ENCODE data around the gene ACAP3.
"Not testable (repeated sequence)": the region's sequence is repeated elsewhere in the genome, so short reads cannot be mapped to it uniquely, and the experiment has no call there.

The ACAP3 gene

DNA sequence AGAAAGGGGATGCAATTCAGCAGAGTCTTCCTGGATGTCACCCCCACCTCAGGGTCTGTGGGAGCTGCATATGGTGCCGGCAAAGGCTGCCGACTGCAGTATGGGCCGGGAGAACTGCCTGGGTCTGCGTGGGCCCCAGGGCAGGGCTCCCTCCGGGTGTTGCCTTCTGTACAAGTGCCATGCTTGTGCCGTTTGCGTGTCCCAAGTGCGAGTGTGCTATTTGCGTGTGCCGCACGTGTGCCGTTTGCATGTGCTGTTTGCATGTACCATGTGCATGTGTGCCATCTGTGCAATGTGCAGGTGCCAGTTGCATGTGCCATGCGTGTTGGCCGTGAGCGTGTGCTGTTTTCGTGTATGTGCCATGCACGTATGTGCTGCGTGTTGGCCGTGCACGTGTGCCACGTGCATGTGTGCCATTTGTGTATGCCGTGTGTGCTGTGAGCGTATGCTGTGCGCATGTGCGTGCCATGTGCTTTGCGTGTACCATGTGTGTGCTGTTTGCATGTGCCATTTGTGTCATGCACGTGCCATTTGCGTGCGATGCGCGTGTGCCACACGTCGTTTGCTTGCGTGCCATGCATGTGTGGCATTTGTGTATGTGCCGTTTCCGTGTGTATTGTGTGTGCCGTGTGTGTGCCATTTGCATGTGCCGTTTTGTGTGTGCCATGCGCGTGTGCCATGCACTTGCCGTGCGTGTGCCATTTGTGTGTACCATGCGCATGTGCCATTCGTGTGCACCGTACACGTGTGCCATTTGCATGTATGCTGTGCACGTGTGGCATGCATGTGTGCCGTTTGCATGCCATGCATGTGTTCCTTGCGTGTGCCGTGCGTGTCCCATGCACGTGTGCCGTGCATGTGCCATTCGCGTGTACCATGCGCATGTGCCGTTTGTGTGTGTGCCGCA is 21.8 kb upstream of the ACAP3 start:
- no peak for DNase-seq

DNA sequence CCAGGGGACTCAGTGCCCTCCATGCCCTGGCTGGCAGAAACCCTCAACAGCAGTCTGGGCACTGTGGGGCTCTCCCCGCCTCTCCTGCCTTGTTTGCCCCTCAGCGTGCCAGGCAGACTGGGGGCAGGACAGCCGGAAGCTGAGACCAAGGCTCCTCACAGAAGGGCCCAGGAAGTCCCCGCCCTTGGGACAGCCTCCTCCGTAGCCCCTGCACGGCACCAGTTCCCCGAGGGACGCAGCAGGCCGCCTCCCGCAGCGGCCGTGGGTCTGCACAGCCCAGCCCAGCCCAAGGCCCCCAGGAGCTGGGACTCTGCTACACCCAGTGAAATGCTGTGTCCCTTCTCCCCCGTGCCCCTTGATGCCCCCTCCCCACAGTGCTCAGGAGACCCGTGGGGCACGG is 20.5 kb upstream of the ACAP3 start:
- no peak for DNase-seq

DNA sequence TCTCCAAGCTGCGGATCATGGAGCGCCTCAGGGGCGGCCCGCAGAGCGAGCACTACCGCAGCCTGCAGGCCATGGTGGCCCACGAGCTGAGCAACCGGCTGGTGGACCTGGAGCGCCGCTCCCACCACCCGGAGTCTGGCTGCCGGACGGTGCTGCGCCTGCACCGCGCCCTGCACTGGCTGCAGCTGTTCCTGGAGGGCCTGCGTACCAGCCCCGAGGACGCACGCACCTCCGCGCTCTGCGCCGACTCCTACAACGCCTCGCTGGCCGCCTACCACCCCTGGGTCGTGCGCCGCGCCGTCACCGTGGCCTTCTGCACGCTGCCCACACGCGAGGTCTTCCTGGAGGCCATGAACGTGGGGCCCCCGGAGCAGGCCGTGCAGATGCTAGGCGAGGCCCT is 19.6 kb upstream of the ACAP3 start:
- DNase-seq, result no peak

DNA sequence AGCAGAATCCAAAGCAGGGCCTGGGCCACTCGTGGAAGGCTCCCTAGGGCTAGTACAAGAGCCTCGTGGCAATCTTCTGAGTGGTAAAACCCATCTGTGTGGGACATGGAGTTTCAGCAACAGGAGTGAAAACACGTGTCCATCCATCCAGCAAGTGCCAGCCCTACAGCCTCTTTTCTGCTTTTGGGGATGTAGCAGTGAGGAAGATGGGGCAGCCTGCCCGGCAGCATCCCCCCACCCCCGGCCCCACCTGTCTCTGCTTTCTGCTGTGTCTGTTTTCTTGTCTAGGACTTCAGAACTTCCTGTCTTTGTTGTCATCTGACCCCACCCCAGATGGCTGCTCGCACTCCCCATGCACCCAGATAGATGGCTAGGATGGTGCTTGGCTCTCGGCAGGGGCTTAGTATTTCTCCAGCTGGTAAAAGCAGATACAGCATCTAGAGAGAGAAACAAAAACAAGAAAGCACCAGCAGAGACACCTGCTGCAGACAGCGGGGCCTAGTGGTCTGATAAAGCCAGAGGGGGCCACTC is 18.4 kb upstream of the ACAP3 start:
- no peak for DNase-seq

DNA sequence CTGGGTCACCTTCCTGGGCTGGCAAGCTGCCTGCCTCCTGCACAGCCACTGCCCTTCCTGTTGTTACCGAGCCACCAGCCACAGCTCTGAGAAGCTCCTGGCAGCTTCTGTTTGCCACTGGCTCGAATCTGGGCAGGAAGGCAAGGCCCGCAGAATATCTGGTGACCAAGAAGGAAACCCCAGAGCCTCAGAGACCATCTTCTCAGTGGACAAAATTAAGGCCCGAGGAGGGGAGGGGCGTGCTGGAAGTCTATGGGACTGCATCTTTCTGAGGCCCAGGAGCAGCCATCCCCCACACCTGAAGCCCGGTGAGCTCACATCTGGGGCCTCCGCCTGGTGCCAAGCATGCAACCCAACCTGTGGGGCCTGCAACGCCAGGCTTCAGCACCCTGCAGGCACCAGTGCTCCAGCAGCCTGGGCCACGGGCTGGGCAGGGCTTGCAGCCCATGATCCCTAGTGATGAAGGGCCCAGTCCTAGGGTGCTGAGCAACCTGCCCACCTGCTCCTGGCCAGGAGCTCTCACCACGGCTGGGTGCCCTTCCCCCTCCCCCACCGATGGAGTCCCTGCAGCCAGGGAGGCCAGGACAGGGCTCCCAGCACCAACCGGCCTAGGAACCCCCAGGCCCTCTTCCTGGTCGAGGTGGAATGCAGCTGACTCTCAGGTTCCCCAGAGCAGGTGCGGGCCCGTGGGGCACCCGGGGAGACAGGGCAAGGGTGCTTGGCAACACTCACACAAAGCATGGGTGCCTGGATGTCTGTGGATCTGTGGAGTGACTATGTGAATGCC is 17.8 kb upstream of the ACAP3 start:
- DNase-seq, result peak in 1 of 6 experiments; percentile 63

DNA sequence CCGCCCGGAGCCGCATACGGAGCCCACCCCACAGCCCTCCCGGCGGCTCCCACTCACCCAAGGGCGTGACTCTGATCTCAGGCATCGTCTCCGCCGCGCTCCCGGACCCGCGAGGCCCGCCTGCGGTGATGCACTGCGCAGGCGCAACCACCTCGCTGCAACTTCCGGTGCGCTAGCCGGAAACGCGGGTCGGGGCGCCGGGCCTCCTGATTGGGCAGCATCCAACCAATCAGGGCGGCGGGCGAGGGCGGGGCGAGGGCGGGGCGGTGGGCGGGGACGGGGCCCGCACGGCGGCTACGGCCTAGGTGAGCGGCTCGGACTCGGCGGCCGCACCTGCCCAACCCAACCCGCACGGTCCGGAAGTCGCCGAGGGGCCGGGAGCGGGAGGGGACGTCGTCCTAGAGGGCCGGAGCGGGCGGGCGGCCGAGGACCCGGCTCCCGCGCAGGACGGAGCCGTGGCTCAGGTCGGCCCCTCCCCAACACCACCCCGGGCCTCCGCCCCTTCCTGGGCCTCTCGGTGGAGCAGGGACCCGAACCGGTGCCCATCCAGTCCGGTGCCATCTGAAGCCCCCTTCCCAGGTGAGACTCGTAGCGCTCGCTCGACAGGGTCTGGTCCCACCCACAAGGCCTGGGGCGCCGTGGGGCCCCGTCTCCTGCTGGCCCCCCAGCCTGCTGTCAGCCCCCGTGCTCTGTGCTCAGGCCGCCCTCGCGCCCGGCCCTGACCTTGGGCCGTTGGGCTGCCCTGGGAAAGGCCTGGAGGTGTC is 17.0 kb upstream of the ACAP3 start, which contains the start of the genes CPTP and INTS11:
TSS of gene CPTP (plus strand) at position 279 of the 764 bp plus-strand sequence. CDS start 2,109 bp downstream, outside the sequence.
TSS of gene INTS11 (minus strand) at position 137 of the 764 bp plus-strand sequence. CDS start at position 85, 52 bp downstream.
- peak; percentile 89 to 96 (median 95) for DNase-seq

DNA sequence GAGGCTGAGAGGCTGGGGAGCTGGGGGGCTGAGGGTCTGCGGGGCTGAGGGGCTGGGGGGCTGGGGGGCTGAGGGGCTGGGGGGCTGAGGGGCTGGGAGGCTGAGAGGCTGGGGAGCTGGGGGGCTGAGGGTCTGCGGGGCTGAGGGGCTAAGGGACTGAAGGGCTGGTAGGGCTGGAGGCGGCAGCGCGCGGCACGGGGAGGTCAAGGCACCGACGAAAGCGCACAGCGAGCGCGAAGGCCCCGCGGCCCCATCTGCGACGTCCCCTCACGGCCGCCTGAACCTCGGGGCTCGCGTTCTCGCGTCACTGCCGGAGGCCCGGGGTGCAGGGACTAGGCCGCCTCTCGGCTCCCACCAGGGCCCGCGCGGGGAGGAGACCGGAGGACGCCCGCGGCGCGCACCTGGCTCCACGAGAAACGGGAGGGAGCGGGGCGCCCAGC is 16.4 kb upstream of the ACAP3 start:
- no peak for DNase-seq

DNA sequence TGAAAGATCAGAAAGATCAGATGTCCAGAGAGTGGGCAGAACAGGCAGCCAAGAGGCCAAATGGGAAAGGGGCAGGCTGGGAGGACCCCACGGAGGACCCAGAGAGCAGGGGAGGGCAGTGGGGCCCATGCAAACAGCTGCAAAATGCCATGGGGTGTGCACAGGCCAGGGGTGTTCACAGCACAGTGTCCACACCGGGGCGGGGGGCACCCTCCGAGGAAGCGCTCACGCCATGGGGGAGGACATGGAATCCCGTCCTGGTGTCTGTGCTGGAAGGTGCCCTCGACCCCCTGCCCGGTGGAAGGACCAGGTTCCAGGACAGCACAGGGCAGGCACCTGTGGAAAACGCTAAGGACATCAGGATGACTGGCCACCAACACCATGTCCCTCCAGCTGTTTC is 15.2 kb upstream of the ACAP3 start:
- no peak for DNase-seq

DNA sequence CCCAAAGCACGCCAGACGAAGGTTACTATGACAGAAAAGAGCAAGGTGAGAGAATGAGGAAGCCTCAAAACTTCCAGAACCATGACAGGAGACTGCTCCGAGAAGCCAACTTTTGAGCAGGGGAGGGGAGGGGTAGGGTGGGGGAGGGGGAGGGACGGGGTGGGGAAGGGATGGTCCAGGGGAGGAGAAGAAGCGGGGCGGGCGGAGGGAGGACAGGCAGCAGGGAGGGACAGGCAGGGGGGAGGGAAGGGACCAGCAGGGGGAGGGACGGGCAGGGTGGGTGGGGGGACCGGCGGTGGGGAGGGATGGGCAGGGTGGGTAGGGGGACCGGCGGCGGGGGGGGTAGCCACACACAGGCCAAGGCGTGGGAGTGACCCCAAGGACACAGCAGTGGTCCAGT is 14.7 kb upstream of the ACAP3 start:
- DNase-seq, result no peak

DNA sequence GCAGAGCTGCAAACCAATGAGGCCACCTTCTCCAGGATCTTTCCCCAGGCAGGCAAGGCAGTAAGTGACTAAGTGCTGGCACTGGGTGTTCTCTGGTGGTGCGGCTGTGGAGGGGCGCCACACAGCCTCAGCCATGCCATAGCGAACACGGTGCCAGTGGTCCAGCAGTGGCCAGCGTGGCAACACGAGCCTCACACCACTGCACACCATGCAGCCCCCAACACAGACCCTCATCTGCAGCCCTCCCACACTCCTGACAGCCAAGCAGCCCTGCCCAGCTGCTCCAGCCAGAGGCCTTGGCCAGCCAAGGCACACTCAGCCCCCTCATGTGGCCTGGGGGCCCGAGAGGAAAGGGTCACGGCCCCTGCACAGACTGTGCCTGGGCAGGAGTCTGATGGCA is 13.7 kb upstream of the ACAP3 start:
- DNase-seq, result no peak

DNA sequence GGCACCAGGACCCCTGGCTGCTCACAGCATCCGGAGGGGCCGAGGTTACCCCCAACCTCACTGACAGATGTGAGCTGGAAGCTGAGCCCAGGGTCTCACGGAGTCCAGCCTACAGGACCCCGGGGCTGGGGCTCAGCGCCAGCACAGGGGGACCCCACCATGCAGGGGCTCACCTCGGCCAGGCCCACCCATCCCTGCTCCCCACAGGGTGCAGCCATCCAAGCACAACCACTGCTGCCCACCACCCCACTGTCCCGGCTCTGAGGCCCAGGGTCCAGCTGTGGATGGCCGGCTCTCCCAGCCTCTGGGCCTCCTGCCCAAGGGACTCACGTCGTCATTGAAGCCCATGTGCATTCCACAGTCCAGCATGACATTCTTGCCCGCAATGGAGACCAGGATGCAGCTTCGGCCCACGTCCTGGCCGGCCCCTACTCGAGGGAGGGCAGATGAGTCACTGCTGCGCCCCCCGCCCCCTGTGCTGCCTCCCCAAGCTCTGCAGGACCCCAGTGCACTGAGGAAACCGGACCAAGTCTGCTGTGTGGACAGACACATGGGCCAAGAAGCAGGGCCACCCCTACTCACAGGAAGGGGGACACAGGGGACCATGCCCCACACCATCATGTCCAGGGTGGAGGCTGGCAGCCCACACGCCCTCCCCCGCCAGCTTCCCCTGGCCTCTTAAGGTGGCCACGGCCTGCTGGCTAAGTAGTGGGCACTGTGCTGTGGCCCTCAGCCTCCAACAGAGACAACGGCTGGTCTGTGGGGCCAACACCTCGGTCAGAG is 13.1 kb upstream of the ACAP3 start:
- DNase-seq, result no peak

DNA sequence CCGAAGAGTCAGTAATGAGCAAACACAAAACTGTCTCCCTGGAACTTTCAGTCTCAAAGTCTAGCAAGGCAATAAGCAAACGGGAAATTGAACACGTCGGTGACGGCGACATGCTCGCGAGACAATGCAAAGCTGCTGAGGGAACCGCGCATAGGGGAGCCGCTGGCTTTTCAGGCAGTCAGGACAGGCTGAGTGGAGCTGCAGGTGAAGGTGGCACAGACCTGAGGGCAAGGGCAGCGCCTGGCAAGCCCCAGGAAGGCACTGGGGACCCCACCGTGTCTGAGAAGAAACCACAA is 11.9 kb upstream of the ACAP3 start:
- no peak for DNase-seq

DNA sequence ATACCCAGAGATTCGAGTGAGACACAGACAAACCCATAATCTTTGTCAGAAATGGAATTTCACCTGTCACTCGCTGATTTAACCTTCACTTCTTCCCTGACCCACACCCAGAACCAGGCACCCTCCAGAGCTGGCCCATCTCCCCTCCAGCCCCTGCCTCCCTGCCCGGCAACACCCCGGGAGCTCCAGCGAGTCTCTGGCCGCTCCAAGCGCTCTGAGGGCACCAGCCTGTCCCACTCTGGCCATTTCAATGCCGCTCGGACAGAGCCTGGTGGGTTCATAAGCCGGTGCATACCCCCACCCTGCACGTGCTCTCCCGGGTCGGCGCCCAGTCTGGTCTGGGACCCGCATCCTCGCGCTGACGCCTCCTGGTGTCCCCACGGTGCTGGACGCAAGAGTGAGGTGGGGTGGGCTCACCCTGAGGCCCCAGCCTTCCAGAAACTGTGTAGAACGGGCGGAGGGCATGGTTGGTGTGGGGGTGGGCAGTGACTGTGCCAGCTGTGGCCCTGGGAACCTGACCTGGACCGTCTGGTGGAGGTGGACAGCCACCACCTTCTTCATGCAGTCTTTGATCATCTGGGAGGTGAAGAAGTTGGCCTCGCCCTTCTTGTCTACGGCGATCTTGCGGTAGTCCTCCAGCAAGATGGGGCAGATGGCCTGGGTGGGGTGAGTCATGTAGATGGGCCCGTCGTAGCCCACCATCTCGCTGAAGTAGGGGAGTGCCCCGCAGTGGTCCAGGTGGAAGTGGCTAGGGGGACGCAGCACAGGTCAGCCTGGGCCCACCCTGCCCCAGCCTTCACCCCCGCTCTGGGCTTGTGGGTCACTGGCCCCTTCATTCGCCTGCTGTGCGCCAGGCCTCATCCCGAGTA is 11.3 kb upstream of the ACAP3 start:
- no peak for DNase-seq

DNA sequence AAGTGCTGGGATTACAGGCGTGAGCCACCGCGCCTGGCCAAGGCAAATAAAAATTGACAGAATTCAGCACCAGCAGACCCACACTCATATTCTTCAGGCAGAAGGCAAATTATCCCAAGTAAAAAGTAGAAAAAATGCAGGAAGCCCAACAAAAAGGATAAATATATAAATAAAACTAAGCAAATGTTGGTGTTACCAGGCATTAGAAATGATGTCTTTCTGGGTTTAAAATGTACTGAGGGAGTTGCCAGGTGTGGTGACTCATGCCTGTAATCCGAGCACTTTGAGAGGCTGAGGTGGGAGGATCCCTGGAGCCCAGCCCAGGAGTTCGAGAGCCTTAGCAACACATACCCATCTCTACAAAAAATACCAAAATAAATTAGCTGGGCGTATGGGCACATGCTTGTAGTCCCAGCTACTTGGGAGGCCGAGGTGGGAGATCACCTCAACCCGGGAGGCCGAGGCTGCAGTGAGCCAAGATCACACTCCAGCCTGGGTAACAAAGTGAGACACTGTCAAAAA is 10.5 kb upstream of the ACAP3 start:
- no peak for DNase-seq

DNA sequence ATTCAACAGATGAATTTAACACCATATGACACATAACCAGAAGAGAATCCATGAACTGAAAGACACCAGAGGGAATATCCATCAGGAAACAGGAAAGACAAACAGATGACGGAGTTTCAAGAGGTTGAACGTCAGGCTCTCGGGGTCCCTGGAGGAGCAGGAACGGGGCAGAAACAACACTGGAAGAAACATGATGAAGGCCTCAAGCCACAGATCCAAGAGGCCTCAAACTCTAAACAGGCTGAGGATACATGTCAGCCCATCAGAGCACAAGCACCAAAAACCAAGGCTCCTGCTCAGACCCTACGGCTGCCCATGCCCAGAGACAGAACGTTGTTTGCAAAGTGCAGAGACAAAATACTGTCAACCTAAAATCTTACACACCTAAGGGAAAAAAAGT is 9.7 kb upstream of the ACAP3 start:
- DNase-seq, result no peak

DNA sequence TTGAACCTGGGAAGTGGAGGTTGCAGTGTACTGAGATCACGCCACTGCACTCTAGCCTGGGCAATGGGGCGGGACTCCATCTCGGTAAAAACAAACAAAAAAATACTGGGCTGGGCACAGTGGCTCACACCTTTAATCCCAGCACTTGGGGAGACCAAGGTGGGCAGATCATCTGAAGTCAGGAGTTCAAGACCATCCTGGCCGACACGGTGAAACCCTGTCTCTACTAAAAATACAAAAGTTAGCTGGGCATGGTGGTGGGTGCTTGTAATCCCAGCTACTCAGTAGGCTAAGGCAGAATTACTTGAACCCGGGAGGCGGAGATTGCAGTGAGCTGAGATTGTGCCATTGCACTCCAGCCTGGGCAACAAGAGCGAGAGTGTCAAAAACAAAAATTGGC is 8.5 kb upstream of the ACAP3 start:
- DNase-seq, result not testable (repeated sequence)

DNA sequence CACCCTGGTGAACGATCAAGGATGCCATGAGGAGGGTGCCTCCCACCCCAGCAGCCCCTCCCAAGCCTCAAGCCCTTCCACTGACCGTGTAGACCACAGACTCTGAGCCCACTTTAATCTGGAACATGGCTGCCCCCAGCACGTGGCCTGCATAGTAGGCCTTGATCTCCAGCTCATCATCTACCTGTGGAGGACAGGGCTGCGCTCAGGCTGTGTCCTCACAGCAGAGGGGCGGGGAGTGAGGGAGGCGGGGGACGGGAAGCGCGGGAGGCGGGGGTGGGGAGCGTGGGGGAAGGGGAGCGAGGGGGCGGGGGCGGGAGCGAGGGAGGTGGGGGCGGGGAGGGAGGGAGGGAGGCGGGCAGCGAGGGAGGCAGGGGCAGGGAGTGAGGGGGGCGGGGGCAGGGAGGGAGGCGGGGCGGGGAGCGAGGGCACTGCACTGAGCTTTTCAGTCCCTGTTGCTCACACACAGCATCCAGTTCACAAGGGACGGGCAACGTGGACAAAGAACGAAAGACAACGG is 7.8 kb upstream of the ACAP3 start:
- no peak for DNase-seq

DNA sequence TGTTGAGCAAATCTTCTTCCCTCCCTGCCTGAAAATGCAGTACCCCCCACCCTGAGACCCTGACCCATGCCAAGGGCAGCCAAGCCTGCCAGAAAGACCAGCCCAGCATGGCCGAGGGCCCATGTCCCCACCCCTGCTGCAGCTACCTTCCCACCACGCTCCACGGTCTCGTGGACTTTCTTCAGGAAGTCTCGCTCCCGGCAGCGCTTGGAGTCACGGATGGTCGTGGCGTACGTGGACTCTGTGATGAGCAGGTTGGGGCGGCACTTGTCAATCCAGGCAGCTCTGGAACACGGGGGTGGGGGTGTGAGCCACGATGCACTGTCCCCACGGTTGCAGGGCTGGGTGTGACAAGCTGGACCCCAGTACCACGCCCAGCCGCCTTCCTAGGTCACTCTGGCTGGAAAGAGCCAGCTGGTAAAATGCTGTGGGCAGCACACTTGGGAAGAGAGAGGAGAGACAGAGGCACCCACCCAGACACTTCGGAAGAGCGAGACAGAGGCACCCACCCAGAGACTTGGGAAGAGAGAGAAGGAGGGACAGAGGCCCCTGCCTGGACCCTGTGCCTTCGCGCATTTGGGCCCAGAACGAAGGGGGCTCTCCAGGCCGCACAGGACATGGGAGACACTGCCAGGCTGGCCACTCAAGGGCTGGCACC is 7.1 kb upstream of the ACAP3 start:
- no peak for DNase-seq

DNA sequence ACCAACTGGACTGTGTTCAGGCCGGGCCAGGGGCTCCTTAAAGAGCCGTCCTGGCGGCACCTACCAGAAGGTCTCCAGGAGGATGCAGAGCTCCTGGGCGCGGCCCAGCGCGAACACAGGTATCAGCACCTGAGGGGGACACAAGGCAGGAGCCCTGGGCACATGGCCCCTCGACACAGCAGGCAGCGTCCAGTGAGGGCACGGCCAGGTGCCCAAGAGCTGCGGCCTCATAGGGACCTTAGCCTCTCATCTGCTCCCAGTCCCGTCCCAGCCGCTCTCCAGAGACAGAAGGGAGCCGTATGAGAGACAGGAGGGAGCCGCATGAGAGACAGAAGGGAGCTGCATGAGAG is 6.5 kb upstream of the ACAP3 start:
- no peak for DNase-seq
